Breast epithelium (tissue), 4 donors: ENCODE measurements around the gene HLA-F. TPM values are rescaled to one million over a fixed set of nuclear protein-coding genes. Genes with fewer than 3 reads are reported as not detected.

Experiments used
- DNase-seq, 2 donors: peaks; one replicate each; pipeline ENCODE4 v3.0.0-alpha.2; 2019; ENCODE audit warnings: low spot score in 2 of 2
- H3K27ac ChIP-seq, 2 donors: fragments of 200-600 bp; sonication (generic) in 1 of 2; one replicate each; pipeline ENCODE4 v1.5.1; 2016 to 2019; ENCODE audit warnings: mild to moderate bottlenecking in 1 of 2
- H3K27me3 ChIP-seq, 2 donors: fragments of 200-600 bp; sonication (generic) in 1 of 2; one replicate each; pipeline versions ENCODE4 v1.5.1 to v1.6.0; 2017 to 2019; ENCODE audit warnings: control low read depth in 1 of 2, mild to moderate bottlenecking in 1 of 2
- H3K36me3 ChIP-seq: fragments of 200-600 bp; one replicate; pipeline ENCODE4 v1.5.1; 2019
- H3K4me1 ChIP-seq, 2 donors: fragments of 200-600 bp; sonication (generic); one replicate each; pipeline ENCODE4 v1.5.1; 2016 to 2019; ENCODE audit warnings: control low read depth in 1 of 2
- H3K4me3 ChIP-seq, 3 donors: fragments of 200-600 bp; sonication (generic); 1 replicate in 2 of 3; 2 replicates in 1 of 3; pipeline ENCODE4 v1.5.1; 2016 to 2019; ENCODE audit warnings: mild to moderate bottlenecking in 3 of 3, moderate library complexity in 2 of 3
- H3K9me3 ChIP-seq, 2 donors: fragments of 200-600 bp; sonication (generic) in 1 of 2; one replicate each; pipeline ENCODE4 v1.5.1; 2016 to 2019; ENCODE audit warnings: control low read depth in 1 of 2
- POLR2A ChIP-seq: fragments of 450-650 bp; IDR thresholded peaks from one replicate; pipeline ENCODE4 v1.6.1; 2016; ENCODE audit warnings: antibody characterized with exemption, mild to moderate bottlenecking, moderate library complexity
- POLR2AphosphoS5 ChIP-seq, 3 donors: sonication (generic); formaldehyde crosslinking; IDR thresholded peaks; one replicate each; pipeline ENCODE4 v1.6.1; 2017; ENCODE audit warnings: antibody characterized with exemption in 3 of 3
- intact Hi-C: fragments of 100-400 bp; cut with DNase I; formaldehyde crosslinking; loops from one replicate; pipeline ENCODE4 v1.15.1; 2023; ENCODE audit warnings: low total_unique reads
- total RNA-seq, 3 donors: library from RNA; depleted of rRNA; stranded (reverse); fragments of >200 nt; gene quantifications; one replicate each; pipeline ENCODE4 v1.1.0, GENCODE V29; 2016
- TF ChIP-seq, protein P1 (sequence below), 3 donors: fragments of 450-650 bp; IDR thresholded peaks; one replicate each; pipeline ENCODE4 v1.5.1; 2016 to 2017; ENCODE audit warnings: antibody characterized with exemption in 3 of 3, mild to moderate bottlenecking in 3 of 3, moderate library complexity in 3 of 3

HLA-F gene
- total RNA-seq, 3 donors from 2014 or later, result 58.6 to 93.7 (median 64.1) TPM

DNA sequence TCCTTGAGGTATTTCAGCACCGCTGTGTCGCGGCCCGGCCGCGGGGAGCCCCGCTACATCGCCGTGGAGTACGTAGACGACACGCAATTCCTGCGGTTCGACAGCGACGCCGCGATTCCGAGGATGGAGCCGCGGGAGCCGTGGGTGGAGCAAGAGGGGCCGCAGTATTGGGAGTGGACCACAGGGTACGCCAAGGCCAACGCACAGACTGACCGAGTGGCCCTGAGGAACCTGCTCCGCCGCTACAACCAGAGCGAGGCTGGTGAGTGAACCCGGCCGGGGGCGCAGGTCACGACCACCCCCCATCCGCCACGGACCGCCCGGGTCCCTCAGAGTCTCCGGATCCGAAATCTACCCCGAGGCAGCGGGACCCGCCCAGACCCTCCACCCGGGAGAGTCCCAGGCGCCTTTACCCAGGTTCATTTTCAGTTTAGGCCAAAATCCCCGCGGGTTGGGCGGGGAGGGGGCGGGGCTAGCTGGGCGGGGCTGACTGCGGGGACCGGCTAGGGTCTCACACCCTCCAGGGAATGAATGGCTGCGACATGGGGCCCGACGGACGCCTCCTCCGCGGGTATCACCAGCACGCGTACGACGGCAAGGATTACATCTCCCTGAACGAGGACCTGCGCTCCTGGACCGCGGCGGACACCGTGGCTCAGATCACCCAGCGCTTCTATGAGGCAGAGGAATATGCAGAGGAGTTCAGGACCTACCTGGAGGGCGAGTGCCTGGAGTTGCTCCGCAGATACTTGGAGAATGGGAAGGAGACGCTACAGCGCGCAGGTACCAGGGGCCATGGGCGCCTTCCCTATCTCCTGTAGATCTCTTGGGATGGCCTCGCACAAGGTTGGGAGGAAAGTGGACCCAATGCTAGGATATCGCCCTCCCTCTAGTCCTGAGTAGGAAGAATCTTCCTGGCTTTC lies 693 bp downstream of the HLA-F start:
- intact Hi-C loops, result no loop called here
- peak overlapping the region; percentile 70 to 95 (median 87) for H3K4me3 ChIP-seq
- H3K9me3 ChIP-seq, result no peaks in the 10 kb centered on the region
- TF ChIP-seq POLR2AphosphoS5 (IDR thresholded peaks at IDR 0.05) (no peak), POLR2A (no peak)
- TF ChIP-seq, protein P1, sequence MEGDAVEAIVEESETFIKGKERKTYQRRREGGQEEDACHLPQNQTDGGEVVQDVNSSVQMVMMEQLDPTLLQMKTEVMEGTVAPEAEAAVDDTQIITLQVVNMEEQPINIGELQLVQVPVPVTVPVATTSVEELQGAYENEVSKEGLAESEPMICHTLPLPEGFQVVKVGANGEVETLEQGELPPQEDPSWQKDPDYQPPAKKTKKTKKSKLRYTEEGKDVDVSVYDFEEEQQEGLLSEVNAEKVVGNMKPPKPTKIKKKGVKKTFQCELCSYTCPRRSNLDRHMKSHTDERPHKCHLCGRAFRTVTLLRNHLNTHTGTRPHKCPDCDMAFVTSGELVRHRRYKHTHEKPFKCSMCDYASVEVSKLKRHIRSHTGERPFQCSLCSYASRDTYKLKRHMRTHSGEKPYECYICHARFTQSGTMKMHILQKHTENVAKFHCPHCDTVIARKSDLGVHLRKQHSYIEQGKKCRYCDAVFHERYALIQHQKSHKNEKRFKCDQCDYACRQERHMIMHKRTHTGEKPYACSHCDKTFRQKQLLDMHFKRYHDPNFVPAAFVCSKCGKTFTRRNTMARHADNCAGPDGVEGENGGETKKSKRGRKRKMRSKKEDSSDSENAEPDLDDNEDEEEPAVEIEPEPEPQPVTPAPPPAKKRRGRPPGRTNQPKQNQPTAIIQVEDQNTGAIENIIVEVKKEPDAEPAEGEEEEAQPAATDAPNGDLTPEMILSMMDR (IDR thresholded peaks at IDR 0.05), result no peak
- H3K36me3 ChIP-seq, result no peaks in the 10 kb centered on the region
- H3K27ac ChIP-seq, result peak overlapping the region; percentile 89 to 96
- no peaks in the 10 kb centered on the region for H3K27me3 ChIP-seq
- peak in 1 of 2 donors; percentile 42 for DNase-seq
- H3K4me1 ChIP-seq, result no peaks in the 10 kb centered on the region

DNA sequence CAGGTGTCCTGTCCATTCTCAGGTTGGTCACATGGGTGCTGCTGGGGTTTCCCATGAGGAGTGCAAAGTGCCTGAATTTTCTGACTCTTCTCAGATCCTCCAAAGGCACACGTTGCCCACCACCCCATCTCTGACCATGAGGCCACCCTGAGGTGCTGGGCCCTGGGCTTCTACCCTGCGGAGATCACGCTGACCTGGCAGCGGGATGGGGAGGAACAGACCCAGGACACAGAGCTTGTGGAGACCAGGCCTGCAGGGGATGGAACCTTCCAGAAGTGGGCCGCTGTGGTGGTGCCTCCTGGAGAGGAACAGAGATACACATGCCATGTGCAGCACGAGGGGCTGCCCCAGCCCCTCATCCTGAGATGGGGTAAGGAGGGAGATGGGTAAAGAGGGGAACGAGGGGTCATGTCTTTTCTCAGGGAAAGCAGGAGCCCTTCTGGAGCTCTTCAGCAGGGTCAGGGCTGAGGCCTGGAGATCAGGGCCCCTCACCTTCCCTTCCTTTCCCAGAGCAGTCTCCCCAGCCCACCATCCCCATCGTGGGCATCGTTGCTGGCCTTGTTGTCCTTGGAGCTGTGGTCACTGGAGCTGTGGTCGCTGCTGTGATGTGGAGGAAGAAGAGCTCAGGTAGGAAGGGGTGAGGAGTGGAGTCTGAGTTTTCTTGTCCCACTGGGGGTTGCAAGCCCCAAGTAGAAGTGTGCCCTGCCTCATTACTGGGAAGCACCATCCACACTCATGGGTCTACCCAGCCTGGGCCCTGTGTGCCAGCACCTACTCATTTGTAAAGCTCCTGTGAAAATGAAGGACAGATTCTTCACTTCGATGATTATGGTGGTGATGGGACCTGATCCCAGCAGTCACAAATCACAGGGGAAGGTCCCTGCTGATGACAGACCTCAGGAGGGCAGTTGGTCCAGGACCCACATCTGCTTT lies 2.0 kb downstream of the HLA-F start:
- no peak for DNase-seq
- Histone ChIP-seq H3K27me3 (no peaks in the 10 kb centered on the region), H3K27ac (peak overlapping the region in 1 of 2 donors; percentile 96), H3K36me3 (no peaks in the 10 kb centered on the region), H3K4me1 (no peaks in the 10 kb centered on the region), H3K4me3 (peak overlapping the region in 2 of 3 donors; percentile 87 to 95), H3K9me3 (no peaks in the 10 kb centered on the region)
- intact Hi-C loops, result no loop called here
- TF ChIP-seq POLR2A (no peak), POLR2AphosphoS5 (IDR thresholded peaks at IDR 0.05) (no peak)
- TF ChIP-seq, protein P1 (IDR thresholded peaks at IDR 0.05), result no peak

DNA sequence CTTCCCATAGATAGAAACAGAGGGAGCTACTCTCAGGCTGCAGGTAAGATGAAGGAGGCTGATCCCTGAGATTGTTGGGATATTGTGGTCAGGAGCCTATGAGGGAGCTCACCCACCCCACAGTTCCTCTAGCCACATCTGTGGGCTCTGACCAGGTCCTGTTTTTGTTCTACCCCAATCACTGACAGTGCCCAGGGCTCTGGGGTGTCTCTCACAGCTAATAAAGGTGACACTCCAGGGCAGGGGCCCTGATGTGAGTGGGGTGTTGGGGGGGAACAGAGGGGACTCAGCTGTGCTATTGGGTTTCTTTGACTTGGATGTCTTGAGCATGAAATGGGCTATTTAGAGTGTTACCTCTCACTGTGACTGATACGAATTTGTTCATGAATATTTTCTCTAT lies 2.8 kb downstream of the HLA-F start:
- no peak for DNase-seq
- Histone ChIP-seq H3K27ac (no peak overlapping the region), H3K36me3 (no peaks in the 10 kb centered on the region), H3K4me3 (no peak overlapping the region), H3K9me3 (no peaks in the 10 kb centered on the region), H3K27me3 (no peaks in the 10 kb centered on the region), H3K4me1 (no peaks in the 10 kb centered on the region)
- TF ChIP-seq, protein P1 (IDR thresholded peaks at IDR 0.05), result no peak
- TF ChIP-seq POLR2AphosphoS5 (IDR thresholded peaks at IDR 0.05), result no peak
- no peak for TF ChIP-seq POLR2A
- intact Hi-C loops, result no loop called here

DNA sequence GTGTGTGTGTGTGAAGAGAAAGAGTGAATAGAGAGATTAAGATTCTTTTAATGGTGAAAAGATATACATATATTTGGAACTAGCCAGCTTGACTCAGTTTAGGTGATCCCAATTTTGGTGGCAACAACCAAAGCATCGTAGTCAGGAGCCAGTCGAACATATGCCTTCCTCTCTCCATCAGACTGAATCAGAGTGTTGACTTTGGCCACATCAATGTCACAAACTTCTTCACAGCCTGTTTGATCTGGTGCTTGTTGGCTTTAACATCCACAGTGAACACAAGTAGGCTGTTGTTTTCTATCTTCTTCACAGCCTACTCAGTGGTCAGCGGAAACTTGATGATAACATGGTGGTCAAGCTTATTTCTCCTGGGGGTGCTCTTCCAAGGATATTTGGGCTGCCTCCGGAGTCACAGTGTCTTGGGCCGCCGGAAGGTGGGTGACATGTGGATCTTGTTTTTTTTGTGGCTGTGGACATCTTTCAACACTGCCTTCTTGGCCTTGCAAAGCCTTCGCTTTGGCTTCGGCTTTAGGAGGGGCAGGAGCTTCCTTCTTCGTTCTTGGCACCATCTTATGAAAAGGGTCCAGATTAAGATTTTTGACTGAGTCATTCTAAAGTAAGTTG lies 3.4 kb downstream of the HLA-F start:
- no peak for DNase-seq
- no peaks in the 10 kb centered on the region for H3K36me3 ChIP-seq
- H3K4me1 ChIP-seq, result no peaks in the 10 kb centered on the region
- H3K4me3 ChIP-seq, result no peak overlapping the region
- TF ChIP-seq POLR2A (no peak), POLR2AphosphoS5 (IDR thresholded peaks at IDR 0.05) (no peak)
- TF ChIP-seq, protein P1 (IDR thresholded peaks at IDR 0.05), result no peak
- H3K9me3 ChIP-seq, result no peaks in the 10 kb centered on the region
- no peak overlapping the region for H3K27ac ChIP-seq
- H3K27me3 ChIP-seq, result no peaks in the 10 kb centered on the region
- intact Hi-C loops, result no loop called here
